HG02759 (cell line): ENCODE measurements around the gene MBP.

ENCODE experiments used
- ATAC-seq: cut with Tn5 transposase; IDR thresholded peaks from one replicate; pipeline ENCODE4 v1.9.1; 2021; ENCODE audit warnings: mild to moderate bottlenecking, moderate library complexity; ENCODE audit not compliant: unreplicated experiment

MBP gene

GRCh38 chr18:77134611-77135010 lies 2.0 kb upstream of the MBP start:
- no peak for ATAC-seq

- ATAC-seq = no peak
These were observed 1.4 kb upstream of the MBP start for GRCh38 chr18:77133835-77134496.

GRCh38 chr18:77133051-77133834 lies 660 bp upstream of the MBP start:
- peak; percentile 0 for ATAC-seq

- ATAC-seq = peak; percentile 60
These were observed 773 bp downstream of the MBP start for GRCh38 chr18:77131652-77132368.

GRCh38 chr18:77131100-77131651 lies 1.4 kb downstream of the MBP start:
- ATAC-seq = peak; percentile 12

- no peak for ATAC-seq
These were observed 2.1 kb downstream of the MBP start for GRCh38 chr18:77130229-77131099.

GRCh38 chr18:77129150-77129551 lies 3.4 kb downstream of the MBP start:
- ATAC-seq = no peak

- ATAC-seq = peak; percentile 27
These were observed 4.6 kb downstream of the MBP start for GRCh38 chr18:77127769-77128671.

- ATAC-seq = peak; percentile 68
These were observed 8.1 kb downstream of the MBP start for GRCh38 chr18:77124452-77124922.

GRCh38 chr18:77123320-77124231 lies 9.0 kb downstream of the MBP start:
- no peak for ATAC-seq

- ATAC-seq = no peak
These were observed 11.1 kb downstream of the MBP start for GRCh38 chr18:77121523-77121922.

GRCh38 chr18:77119851-77120491 lies 12.6 kb downstream of the MBP start:
- ATAC-seq = no peak

GRCh38 chr18:77119101-77119850 lies 13.3 kb downstream of the MBP start:
- ATAC-seq = no peak

GRCh38 chr18:77118256-77119090 lies 14.1 kb downstream of the MBP start:
- no peak for ATAC-seq

- ATAC-seq = no peak
These were observed 16.1 kb downstream of the MBP start for GRCh38 chr18:77116201-77117080.
